ENCODE results near the gene JDP2.

Gene JDP2

GRCh38 chr14:75409316-75410205 lies 18.3 kb upstream of the JDP2 start:
- no peak for DNase-seq (ENCODE audit: low read depth)

GRCh38 chr14:75411214-75411540 lies 16.6 kb upstream of the JDP2 start:
- no peak for DNase-seq (ENCODE audit: low read depth)

- DNase-seq (ENCODE audit: low read depth) = no peak
These were observed 14.8 kb upstream of the JDP2 start for GRCh38 chr14:75413013-75413412.

DNA sequence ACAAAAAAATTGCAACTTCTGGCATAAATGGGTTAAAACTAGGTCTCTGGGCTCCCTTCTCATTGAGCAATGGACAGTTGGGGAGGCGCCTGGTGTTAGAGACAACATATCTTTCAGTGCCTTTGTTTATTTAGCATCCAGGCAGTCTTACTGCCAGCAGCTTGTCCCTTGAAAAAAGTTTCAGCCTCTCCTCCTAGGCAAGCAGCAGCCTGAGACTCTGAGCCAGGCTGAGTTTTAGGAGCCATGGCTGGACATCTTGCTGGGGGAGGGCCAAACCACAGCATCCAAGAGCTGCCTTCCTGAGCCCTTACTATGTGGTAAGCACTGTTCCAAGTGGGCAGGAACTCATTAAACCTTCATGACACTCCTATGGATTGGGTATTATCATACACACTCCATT lies 10.1 kb upstream of the JDP2 start:
- DNase-seq (ENCODE audit: low read depth) = no peak

DNA sequence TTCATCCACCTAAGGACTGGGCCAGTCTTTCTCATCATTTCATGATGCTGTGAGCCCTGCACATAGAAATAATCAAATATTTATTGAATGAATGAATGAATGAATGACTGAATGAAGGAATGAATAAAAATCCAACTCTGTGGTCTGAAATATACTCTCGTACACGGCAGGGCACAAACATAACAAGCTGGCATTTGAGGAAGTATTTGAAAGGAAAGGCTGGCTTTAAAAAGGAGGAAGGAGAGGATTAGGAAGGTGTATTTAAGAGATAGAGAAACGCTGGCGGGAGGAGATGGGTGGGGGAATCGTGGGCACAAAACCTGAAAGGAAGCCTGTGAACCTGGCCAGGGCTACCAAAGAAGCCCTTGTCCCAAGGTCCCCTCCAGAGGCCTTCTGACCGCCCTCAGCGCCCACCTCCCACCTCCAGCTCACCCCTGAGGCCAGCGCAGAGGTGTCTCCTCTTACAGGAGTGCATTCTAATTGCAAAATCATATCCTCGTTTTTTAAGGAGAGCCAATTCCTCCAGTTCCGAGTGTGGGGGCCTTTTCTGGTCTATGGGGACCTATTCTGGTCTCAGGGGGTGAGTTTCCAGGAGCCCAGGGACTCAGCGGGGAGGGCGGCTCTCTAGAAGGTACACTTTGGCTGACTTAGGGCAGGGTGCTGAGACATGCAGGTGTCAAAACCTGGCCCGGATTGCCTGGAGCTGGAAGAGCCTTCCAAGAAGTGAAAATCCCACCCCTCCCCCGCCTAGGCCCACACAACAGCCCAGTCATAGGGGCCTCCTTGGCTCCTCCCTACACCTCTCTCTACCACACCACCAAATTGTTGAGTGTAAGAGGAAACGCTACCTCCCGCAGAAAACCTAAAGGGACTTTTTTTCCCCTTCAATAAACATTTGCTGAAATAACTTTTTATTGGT lies 8.7 kb upstream of the JDP2 start:
- peak; percentile 16 for DNase-seq (ENCODE audit: low read depth)

DNA sequence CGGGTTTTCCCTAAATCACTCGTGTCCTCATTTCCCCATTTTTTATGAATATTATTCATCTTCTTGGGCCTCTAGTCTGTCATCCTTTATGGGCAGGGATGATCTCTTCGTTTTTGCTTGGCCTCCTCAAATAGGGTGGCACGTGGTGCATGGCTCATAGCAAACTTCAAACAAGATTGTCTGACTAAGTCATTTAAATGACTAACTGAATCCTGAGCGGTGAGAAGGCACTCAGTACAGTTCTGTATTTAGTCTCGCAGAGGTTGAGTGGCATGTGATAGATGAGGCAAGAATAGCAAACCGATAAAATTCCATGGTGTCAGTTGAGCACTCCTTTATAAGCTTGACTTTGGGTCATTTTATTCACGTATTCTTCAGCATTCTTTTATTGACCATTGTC lies 5.7 kb upstream of the JDP2 start:
- no peak for DNase-seq (ENCODE audit: low read depth)

DNA sequence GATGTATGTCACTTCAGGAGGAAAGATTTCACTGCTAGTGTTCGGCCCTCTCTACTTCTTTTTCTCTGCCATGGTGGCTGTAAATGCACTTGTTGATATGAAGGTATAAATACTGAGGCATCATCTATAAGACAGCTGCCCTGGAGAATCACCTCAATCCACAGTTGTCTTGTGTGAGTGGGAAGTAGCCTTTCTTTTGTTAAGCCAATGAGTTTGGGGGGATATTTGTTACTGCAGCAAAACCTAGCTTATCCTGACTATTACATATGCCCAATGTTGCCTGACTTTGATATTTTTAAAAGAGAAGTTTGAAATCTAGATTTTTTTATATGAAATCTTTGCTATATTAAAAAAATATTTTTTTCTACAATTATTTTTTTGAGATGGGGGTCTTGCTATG lies 3.3 kb upstream of the JDP2 start:
- no peak for DNase-seq (ENCODE audit: low read depth)

DNA sequence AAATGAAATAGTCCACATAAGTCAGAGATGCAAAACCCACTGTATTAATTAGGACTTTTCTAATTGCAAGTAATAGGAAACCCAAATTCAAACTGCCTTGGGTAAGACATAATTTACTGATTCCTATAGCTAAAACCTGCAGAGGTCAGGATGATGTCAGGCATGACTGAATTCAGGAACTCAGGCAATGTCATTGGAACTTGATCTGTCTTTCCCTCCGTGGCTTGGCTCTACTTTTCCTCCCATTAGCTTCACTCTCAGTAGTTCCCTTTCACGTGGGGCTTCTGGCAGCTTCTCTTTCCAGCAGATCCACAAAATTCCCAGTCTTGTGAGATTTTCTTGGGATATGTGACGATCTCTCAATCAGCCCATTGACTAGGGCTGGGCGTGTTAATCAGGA lies 2.4 kb upstream of the JDP2 start:
- DNase-seq (ENCODE audit: low read depth) = no peak

DNA sequence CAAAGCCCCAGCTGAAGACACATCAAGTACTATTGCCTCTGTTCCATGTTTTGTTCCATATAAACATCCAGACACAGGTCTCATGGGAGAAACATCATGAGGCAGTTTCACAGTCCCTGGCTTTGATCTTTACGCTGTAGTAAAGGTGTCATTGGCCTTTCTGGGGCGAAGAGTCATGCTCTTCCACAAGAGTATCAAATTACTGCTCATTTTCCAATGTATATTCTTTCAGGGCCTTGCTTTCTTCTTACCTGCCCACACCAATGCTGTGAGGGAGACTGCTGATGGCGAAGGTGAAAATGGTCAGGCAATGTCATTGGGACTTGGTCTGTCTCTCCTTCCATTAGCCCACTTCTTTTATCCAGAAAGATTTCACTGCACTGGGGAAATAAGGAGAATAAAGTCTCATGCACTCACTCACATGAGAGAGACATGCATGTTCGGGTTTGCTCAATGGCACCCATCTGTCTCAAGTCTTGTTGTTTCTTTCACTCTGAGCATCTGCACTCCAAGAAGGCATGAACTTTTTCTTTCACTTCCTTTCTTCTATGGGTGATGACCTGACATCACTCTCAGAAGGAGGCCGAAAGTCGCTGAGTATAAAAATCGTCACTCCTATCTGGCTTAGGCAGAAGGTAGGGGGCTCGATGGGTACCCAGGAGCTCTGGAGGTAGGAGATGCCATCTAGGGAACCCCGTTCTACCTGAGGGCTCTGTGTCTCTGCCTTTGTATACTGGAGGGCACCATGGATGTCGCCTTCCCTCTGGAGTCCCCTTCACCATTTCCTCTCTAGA lies 1.3 kb upstream of the JDP2 start:
- DNase-seq (ENCODE audit: low read depth) = no peak

DNA sequence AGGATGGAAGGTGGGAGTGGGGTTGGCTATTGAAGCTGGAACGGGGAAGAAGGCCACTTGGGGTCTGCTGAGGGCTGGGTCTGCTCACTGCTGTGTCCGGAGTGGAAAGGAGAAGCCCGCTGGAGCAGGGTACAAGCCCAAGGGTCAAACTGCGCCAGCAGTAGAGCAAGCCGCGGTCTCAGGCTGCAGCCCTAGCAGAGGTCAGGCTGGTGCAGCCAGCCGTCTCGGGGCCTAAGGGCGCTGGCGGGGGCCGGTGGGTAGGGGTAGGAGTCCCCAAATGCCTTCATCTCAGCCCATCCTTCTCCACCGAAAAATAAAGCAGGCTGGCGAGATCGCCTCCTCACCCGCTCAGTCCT lies 718 bp upstream of the JDP2 start:
- DNase-seq (ENCODE audit: low read depth) = no peak

DNA sequence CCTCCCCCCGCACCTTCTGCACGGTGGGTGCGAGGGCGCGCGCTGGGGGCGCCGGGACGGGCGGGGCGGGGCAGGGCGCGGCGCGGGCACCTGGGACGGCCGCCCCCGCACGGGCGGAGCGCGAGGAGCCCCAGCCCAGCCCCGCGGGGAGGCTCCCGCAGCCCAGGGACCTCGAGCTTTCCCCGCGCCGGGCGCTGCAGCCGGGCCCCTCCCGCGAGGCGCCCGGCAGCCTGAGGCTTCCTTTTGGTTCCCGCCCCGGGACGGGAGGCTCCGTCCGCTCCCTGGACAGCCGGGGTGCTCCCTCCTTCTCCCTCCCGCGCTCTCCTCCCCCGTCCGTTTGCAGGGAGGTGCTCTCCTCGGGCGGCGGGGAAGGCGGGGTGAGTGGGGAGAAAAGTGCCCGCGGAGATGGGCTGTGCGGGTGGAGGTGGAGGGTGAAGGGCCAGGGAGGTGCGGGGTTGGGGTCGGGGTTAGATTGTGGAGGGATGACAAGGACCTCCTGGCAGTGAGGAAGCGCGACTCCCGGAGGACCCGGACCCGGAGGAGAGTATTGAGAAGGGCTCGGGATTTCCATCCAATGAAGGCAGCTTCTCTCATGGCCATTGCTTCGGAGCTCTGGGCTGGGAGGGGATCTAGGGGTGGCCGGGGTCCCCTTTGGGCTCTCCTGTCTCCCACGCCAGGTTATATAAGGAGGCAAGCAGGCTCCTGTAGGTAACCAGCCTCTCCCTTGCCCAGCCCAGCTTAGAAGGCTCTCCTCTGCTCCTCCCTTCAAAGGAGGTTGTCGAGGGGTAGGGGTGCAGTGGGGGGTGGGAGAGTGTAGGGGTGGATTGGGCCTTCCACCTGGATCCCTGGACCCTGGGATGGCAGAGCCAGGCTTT lies 645 bp downstream of the JDP2 start:
- no peak for DNase-seq (ENCODE audit: low read depth)

- DNase-seq (ENCODE audit: low read depth) = no peak
These were observed 1.7 kb downstream of the JDP2 start for GRCh38 chr14:75429562-75429961.

DNA sequence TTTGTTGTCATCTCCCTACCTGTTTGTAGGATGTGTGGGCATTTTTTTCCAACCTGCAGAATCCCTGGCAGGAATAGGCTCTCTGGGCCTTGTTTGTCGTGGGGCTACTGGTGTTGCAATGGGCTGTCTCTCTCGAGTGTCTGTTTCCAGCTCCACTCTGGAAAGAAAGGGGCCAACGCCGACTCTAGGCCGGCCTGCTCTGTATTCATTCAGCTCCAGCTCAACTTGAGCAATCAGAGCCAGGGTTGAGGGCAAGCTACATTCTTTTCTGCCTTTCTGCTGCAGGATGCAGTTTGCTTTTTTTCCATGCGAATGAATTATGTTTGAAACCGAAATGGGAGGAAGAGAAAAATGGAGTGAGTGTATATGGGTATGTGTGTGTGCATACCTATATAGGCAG lies 2.3 kb downstream of the JDP2 start:
- DNase-seq (ENCODE audit: low read depth) = no peak

GRCh38 chr14:75430526-75430925 lies 2.7 kb downstream of the JDP2 start:
- no peak for DNase-seq (ENCODE audit: low read depth)

- DNase-seq (ENCODE audit: low read depth) = no peak
These were observed 3.2 kb downstream of the JDP2 start for GRCh38 chr14:75430976-75431375.

DNA sequence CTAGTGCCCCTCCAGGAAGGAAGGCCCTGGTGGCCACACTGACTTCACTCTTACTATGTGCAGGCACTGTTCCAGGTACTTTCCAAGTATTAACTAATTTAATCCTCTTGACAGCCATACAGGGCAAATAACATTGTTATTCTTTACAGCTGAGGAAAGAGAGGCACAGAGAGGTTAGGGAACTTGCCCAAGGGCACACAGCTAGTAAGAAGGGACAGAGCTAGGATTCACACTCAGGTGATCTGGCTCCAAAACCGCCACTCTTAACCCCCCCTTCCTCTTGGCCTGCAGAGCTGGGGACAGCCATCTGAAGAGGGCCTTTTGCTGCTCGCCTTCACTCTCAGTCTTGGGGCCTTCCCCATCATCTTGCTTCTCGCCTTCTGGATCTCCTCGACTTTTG lies 4.0 kb downstream of the JDP2 start:
- no peak for DNase-seq (ENCODE audit: low read depth)

DNA sequence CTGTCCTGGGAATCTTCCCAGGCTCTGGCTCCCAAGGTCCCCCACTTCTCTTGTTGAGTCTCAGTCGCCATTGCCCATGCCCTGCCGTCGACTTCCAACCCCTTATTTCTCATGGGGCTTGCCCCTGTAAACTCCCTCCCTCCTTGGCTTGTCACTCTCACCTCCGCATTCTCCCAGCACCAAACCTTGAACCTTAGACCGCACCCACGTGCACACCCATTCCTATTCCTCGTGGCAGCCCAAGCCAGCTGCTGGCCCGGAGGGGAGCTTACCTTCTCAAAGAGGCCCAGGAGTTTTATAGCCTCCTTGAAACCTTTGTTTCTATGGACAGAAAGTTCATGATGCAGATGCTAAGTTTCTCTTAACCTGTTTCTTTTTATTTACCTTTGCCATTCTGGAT lies 4.6 kb downstream of the JDP2 start:
- DNase-seq (ENCODE audit: low read depth) = no peak

DNA sequence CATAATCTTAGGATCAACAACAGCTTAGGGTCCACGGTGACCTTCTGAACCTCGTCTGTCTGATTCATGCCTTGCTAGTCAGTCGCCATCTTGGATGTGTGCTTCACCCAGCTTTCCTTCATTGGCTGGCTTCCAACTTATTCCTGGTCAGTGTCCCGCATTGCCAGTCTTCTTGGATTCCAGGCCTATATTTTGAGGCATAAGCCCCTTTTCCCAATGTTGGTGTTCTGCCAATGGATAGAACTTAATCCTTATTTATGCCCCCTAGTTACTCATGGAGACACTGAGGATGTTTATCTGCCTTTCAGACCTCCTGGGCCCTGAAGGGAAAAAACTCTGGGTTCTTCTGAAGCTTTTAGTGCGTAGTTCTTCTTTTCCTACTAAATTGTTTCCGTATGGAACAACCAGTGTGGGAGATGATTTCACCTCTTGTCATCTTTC lies 5.8 kb downstream of the JDP2 start:
- no peak for DNase-seq (ENCODE audit: low read depth)

- no peak for DNase-seq (ENCODE audit: low read depth)
These were observed 6.5 kb downstream of the JDP2 start for GRCh38 chr14:75434138-75434889.

DNA sequence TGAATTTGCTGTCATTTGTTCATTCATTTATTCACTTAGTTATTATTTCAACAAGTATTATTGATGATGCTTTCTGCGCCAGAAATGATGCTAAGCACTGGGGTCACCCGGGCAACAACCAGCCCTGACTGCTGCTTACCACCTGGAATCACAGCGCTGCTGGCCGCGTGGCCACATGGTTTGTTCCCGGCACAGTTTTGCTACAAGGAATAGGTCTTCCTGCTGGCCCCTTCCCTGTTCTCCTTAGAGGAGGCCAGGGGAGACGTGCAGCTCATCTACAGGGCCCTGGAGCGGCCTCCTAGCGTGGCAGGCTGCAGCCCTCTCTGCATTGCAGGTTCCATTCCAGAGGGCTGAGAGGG lies 7.0 kb downstream of the JDP2 start:
- no peak for DNase-seq (ENCODE audit: low read depth)

DNA sequence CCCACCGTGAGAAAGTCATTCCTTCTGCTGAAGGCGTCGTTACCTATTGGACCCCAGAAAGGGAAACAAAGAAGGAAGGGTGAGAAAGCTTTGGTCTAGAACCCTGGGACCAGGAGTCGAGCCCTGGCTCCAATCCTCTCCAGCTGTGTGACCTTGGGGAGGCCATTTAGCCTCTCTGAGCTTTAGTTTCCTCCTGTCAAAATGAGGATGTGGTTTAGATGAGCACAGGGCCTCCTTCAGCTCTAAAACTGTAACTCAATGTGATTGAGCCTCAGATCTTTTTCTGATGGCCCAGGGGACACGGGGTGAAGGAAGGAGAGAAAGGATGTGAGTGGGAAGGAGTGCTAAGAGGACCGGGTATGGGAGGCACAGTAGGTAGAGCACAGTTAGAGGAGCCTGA lies 7.7 kb downstream of the JDP2 start:
- DNase-seq (ENCODE audit: low read depth) = no peak

All from stimulated activated CD8-positive, alpha-beta memory T cell treated with anti-CD3 and anti-CD28 coated beads, Interleukin-7, amount 100 ng/mL, for 24 hours (primary cell).